HEK293 (cell line): ENCODE measurements around the gene TLE1.

ENCODE experiments used
- CTCF ChIA-PET: fragments of 350-600 bp; formaldehyde crosslinking; extraction: SDS; loops from one replicate; lab custom pipeline; 2021; ENCODE audit warnings: antibody characterized with exemption; lab: Yijun Ruan, JAX
- POLR2A ChIA-PET: fragments of 300-600 bp; formaldehyde crosslinking; extraction: SDS; loops from one replicate; lab custom pipeline; 2020; ENCODE audit warnings: antibody characterized with exemption, inconsistent platforms; lab: Yijun Ruan, JAX
- H3K27ac ChIP-seq: fragments of 200-500 bp; sonication (Bioruptor generic); 2 replicates; pipeline ENCODE4 v1.5.1; 2014; ENCODE audit warnings: low read depth, low read length, control low read depth, inconsistent platforms; ENCODE audit errors: extremely low read depth
- H3K36me3 ChIP-seq, 2 experiments: fragments of 200-500 bp in 1 of 2; sonication (Bioruptor generic) in 1 of 2; 1 replicate in 1 of 2; 2 replicates in 1 of 2; pipeline ENCODE4 v1.5.1; 2014 to 2017; ENCODE audit warnings: inconsistent platforms in 2 of 2, low read length in 2 of 2; ENCODE audit not compliant: control insufficient read depth in 2 of 2, insufficient read depth in 1 of 2
- H3K4me1 ChIP-seq: fragments of 200-500 bp; sonication (Bioruptor generic); 2 replicates; pipeline ENCODE4 v1.5.1; 2014; ENCODE audit warnings: mild to moderate bottlenecking, low read length, inconsistent platforms; ENCODE audit not compliant: control insufficient read depth, insufficient read depth
- H3K4me3 ChIP-seq: 2 replicates; pipeline ENCODE4 v1.5.1; 2011; ENCODE audit warnings: low read depth, mild to moderate bottlenecking, control low read depth, low read length, moderate library complexity
- H3K9me3 ChIP-seq: fragments of 200-500 bp; sonication (Bioruptor generic); 2 replicates; pipeline ENCODE4 v1.5.1; 2014; ENCODE audit warnings: low read depth, low read length, inconsistent platforms; ENCODE audit not compliant: control insufficient read depth, insufficient read depth
- GLIS2 ChIP-seq: fragments of 450-650 bp; formaldehyde crosslinking; IDR thresholded peaks from 2 replicates; pipeline ENCODE4 v1.5.1; 2016; ENCODE audit warnings: missing biosample characterization, missing genetic modification characterization
- OVOL3 ChIP-seq: fragments of 450-650 bp; formaldehyde crosslinking; IDR thresholded peaks from 2 replicates; pipeline ENCODE4 v1.5.1; 2016; ENCODE audit warnings: missing biosample characterization, missing genetic modification characterization
- PRDM10 ChIP-seq: fragments of 450-650 bp; formaldehyde crosslinking; IDR thresholded peaks from 2 replicates; pipeline ENCODE4 v1.5.1; 2016; ENCODE audit warnings: missing biosample characterization, missing genetic modification characterization
- PRDM6 ChIP-seq: fragments of 450-650 bp; formaldehyde crosslinking; IDR thresholded peaks from 2 replicates; pipeline ENCODE4 v1.5.1; 2017; ENCODE audit warnings: missing biosample characterization, missing genetic modification characterization
- RBAK ChIP-seq: fragments of 450-650 bp; formaldehyde crosslinking; IDR thresholded peaks from 2 replicates; pipeline ENCODE4 v1.5.1; 2016; ENCODE audit warnings: missing biosample characterization, missing genetic modification characterization
- YY2 ChIP-seq: fragments of 450-650 bp; formaldehyde crosslinking; IDR thresholded peaks from 2 replicates; pipeline ENCODE4 v1.5.1; 2016; ENCODE audit warnings: missing biosample characterization, missing genetic modification characterization
- ZBTB10 ChIP-seq: fragments of 450-650 bp; formaldehyde crosslinking; IDR thresholded peaks from 2 replicates; pipeline ENCODE4 v1.5.1; 2016; ENCODE audit warnings: missing biosample characterization, missing genetic modification characterization
- ZBTB17 ChIP-seq: fragments of 450-650 bp; formaldehyde crosslinking; IDR thresholded peaks from 2 replicates; pipeline ENCODE4 v1.5.1; 2016; ENCODE audit warnings: missing biosample characterization, missing genetic modification characterization
- ZBTB20 ChIP-seq: fragments of 450-650 bp; formaldehyde crosslinking; IDR thresholded peaks from 2 replicates; pipeline ENCODE4 v1.5.1; 2016; ENCODE audit warnings: missing biosample characterization, missing genetic modification characterization
- ZNF140 ChIP-seq: fragments of 450-650 bp; formaldehyde crosslinking; IDR thresholded peaks from 2 replicates; pipeline ENCODE4 v1.5.1; 2016; ENCODE audit warnings: missing biosample characterization, missing genetic modification characterization
- ZNF169 ChIP-seq: fragments of 450-650 bp; formaldehyde crosslinking; IDR thresholded peaks from 2 replicates; pipeline ENCODE4 v1.5.1; 2016; ENCODE audit warnings: missing biosample characterization, missing genetic modification characterization
- ZNF184 ChIP-seq: fragments of 450-650 bp; IDR thresholded peaks from 2 replicates; pipeline ENCODE4 v1.5.1; 2018; ENCODE audit warnings: missing biosample characterization, mild to moderate bottlenecking, missing genetic modification characterization
- ZNF24 ChIP-seq: fragments of 450-650 bp; formaldehyde crosslinking; IDR thresholded peaks from 2 replicates; pipeline ENCODE4 v1.5.1; 2016; ENCODE audit warnings: missing biosample characterization, missing genetic modification characterization
- ZNF26 ChIP-seq: fragments of 450-650 bp; formaldehyde crosslinking; IDR thresholded peaks from 2 replicates; pipeline ENCODE4 v1.5.1; 2016; ENCODE audit warnings: missing biosample characterization, missing genetic modification characterization
- ZNF48 ChIP-seq: fragments of 450-650 bp; formaldehyde crosslinking; IDR thresholded peaks from 2 replicates; pipeline ENCODE4 v1.5.1; 2016; ENCODE audit warnings: missing biosample characterization, missing genetic modification characterization
- ZNF544 ChIP-seq: fragments of 450-650 bp; formaldehyde crosslinking; IDR thresholded peaks from 2 replicates; pipeline ENCODE4 v1.5.0; 2017; ENCODE audit warnings: missing biosample characterization, missing genetic modification characterization
- ZNF600 ChIP-seq: fragments of 450-650 bp; formaldehyde crosslinking; IDR thresholded peaks from 2 replicates; pipeline ENCODE4 v1.5.1; 2016; ENCODE audit warnings: missing biosample characterization, missing genetic modification characterization
- ZNF664 ChIP-seq: fragments of 450-650 bp; formaldehyde crosslinking; IDR thresholded peaks from 2 replicates; pipeline ENCODE4 v1.5.1; 2016; ENCODE audit warnings: missing biosample characterization, missing genetic modification characterization
- ZNF677 ChIP-seq: fragments of 450-650 bp; IDR thresholded peaks from 2 replicates; pipeline ENCODE4 v1.5.0; 2018; ENCODE audit warnings: missing biosample characterization, mild to moderate bottlenecking, missing genetic modification characterization, moderate library complexity
- ZNF76 ChIP-seq: fragments of 450-650 bp; formaldehyde crosslinking; IDR thresholded peaks from 2 replicates; pipeline ENCODE4; 2016; ENCODE audit warnings: low read depth, missing biosample characterization, missing genetic modification characterization, borderline replicate concordance
- ZNF837 ChIP-seq: fragments of 450-650 bp; formaldehyde crosslinking; IDR thresholded peaks from 2 replicates; pipeline ENCODE4 v1.5.1; 2016; ENCODE audit warnings: missing biosample characterization, missing genetic modification characterization

Gene TLE1

GRCh38 chr9:81589392-81589791 is 100.0 kb downstream of the TLE1 start:
- no peaks in the 10 kb centered on the region for H3K4me1 ChIP-seq
- no peak overlapping the region for H3K27ac ChIP-seq
- ChIA-PET CTCF (no interaction called here), POLR2A (no interaction called here)
- no peak overlapping the region for H3K4me3 ChIP-seq
- no peaks in the 10 kb centered on the region for H3K9me3 ChIP-seq
- TF ChIP-seq ZNF600 (tag by site-specific recombination) (no peak), YY2 (tag by site-specific recombination) (no peak), ZNF184 (no peak), ZNF837 (no peak), ZNF26 (no peak), ZNF544 (tag by site-specific recombination) (no peak), ZNF24 (tag by site-specific recombination) (no peak), ZNF140 (tag by site-specific recombination) (no peak), ZNF169 (tag by site-specific recombination) (no peak)
- H3K36me3 ChIP-seq = peaks cover 21 to 90% of the 10 kb centered on the region in 2 experiments

GRCh38 chr9:81588148-81588871 is 101.0 kb downstream of the TLE1 start:
- POLR2A ChIA-PET = no interaction called here
- no peaks in the 10 kb centered on the region for H3K4me1 ChIP-seq
- H3K36me3 ChIP-seq = peaks cover 21 to 94% of the 10 kb centered on the region in 2 experiments
- no peaks in the 10 kb centered on the region for H3K9me3 ChIP-seq
- CTCF ChIA-PET = no interaction called here
- H3K4me3 ChIP-seq = no peak overlapping the region
- no peak overlapping the region for H3K27ac ChIP-seq
- TF ChIP-seq ZNF48 (tag by site-specific recombination) = no peak
- TF ChIP-seq ZNF76 (tag by site-specific recombination) = no peak
- TF ChIP-seq ZNF26 = no peak
- no peak for TF ChIP-seq RBAK (tag by site-specific recombination)
- TF ChIP-seq ZBTB17 (tag by site-specific recombination) = no peak
- no peak for TF ChIP-seq ZNF664 (tag by site-specific recombination)
- TF ChIP-seq ZNF677 (tag by site-specific recombination) = no peak
- no peak for TF ChIP-seq ZBTB20 (tag by site-specific recombination)

- Histone ChIP-seq H3K36me3 (peaks cover 22 to 90% of the 10 kb centered on the region in 2 experiments), H3K9me3 (no peaks in the 10 kb centered on the region), H3K4me3 (no peak overlapping the region), H3K27ac (no peak overlapping the region), H3K4me1 (no peaks in the 10 kb centered on the region)
- POLR2A ChIA-PET = no interaction called here
- CTCF ChIA-PET = interaction anchor here (0.6 kb wide), 1 partner anchor 534 kb away, joined by 4 read pairs; no protein-coding TSS in a partner anchor
- no peak for TF ChIP-seq ZBTB10 (tag by site-specific recombination)
- no peak for TF ChIP-seq ZNF600 (tag by site-specific recombination)
- TF ChIP-seq GLIS2 (tag by site-specific recombination) = no peak
- TF ChIP-seq PRDM10 (tag by site-specific recombination) = no peak
- no peak for TF ChIP-seq PRDM6 (tag by site-specific recombination)
- TF ChIP-seq OVOL3 (tag by site-specific recombination) = no peak
These were observed 102.6 kb downstream of the TLE1 start for GRCh38 chr9:81586786-81587185.
